ENCODE results near the gene SULT1C3. TPM values are rescaled to one million over a fixed set of nuclear protein-coding genes. Genes with fewer than 3 reads are reported as not detected.

SULT1C3 gene
- total RNA-seq, 1 donor from 2014 or later, result not detected

DNA sequence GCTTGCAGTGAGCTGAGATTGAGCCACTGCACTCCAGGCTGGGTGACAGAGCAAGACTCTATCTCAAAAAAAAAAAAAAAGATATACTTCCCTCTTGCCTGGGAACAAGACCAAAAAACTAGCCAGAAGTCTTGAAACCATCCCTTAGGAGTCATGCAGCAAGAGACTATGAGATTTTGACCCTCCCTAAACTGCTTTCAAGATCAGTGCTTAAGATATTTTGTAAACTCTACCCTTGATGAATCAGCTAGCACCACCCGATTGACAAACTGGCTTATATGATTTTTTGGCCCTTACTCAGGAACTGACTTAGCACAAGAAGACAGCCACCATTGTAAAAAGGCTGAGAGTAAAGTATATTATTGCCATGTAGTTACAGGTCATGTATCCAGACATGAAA is 3.8 kb downstream of the SULT1C3 start:
- Mint-ChIP-seq H3K27ac (ENCODE audit: unreplicated experiment) (no peak overlapping the region), H3K36me3 (ENCODE audit: low read depth, unreplicated experiment) (no peaks in the 10 kb centered on the region), H3K27me3 (ENCODE audit: low read depth, unreplicated experiment) (no peaks in the 10 kb centered on the region), H3K4me3 (ENCODE audit: unreplicated experiment) (no peak overlapping the region), H3K4me1 (ENCODE audit: low read depth, unreplicated experiment) (no peaks in the 10 kb centered on the region), H3K9me3 (ENCODE audit: unreplicated experiment) (no peaks in the 10 kb centered on the region)
- Histone ChIP-seq H3K9ac (ENCODE audit: low read length) (no peak overlapping the region), H2AFZ (ENCODE audit: low read depth, low read length) (no peak overlapping the region), H3K4me1 (ENCODE audit: insufficient read depth, low read length) (no peaks in the 10 kb centered on the region), H3K4me2 (ENCODE audit: low read length) (no peak overlapping the region), H3K27ac (ENCODE audit: low read depth, low read length) (no peak overlapping the region), H3K4me3 (ENCODE audit: insufficient read depth, low read depth, low read length) (no peak overlapping the region), H3K36me3 (ENCODE audit: insufficient read depth, low read length) (no peaks in the 10 kb centered on the region), H4K20me1 (ENCODE audit: insufficient read depth, low read length) (no peaks in the 10 kb centered on the region), H3K9me3 (ENCODE audit: insufficient read depth, low read depth, low read length) (no peaks in the 10 kb centered on the region), H3K27me3 (ENCODE audit: insufficient read depth, low read length) (no peaks in the 10 kb centered on the region), H3K79me2 (ENCODE audit: insufficient read depth, low read length) (no peaks in the 10 kb centered on the region)
- FAIRE-seq (no peak), DNase-seq (ENCODE audit: low read depth) (no peak)
- no peak for TF ChIP-seq EZH2 (IDR thresholded peaks at IDR 0.05; ENCODE audit: insufficient read depth, low read length)
- TF ChIP-seq, protein P1, sequence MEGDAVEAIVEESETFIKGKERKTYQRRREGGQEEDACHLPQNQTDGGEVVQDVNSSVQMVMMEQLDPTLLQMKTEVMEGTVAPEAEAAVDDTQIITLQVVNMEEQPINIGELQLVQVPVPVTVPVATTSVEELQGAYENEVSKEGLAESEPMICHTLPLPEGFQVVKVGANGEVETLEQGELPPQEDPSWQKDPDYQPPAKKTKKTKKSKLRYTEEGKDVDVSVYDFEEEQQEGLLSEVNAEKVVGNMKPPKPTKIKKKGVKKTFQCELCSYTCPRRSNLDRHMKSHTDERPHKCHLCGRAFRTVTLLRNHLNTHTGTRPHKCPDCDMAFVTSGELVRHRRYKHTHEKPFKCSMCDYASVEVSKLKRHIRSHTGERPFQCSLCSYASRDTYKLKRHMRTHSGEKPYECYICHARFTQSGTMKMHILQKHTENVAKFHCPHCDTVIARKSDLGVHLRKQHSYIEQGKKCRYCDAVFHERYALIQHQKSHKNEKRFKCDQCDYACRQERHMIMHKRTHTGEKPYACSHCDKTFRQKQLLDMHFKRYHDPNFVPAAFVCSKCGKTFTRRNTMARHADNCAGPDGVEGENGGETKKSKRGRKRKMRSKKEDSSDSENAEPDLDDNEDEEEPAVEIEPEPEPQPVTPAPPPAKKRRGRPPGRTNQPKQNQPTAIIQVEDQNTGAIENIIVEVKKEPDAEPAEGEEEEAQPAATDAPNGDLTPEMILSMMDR (IDR thresholded peaks at IDR 0.05; ENCODE audit: insufficient read depth, low read depth, low read length), result no peak

DNA sequence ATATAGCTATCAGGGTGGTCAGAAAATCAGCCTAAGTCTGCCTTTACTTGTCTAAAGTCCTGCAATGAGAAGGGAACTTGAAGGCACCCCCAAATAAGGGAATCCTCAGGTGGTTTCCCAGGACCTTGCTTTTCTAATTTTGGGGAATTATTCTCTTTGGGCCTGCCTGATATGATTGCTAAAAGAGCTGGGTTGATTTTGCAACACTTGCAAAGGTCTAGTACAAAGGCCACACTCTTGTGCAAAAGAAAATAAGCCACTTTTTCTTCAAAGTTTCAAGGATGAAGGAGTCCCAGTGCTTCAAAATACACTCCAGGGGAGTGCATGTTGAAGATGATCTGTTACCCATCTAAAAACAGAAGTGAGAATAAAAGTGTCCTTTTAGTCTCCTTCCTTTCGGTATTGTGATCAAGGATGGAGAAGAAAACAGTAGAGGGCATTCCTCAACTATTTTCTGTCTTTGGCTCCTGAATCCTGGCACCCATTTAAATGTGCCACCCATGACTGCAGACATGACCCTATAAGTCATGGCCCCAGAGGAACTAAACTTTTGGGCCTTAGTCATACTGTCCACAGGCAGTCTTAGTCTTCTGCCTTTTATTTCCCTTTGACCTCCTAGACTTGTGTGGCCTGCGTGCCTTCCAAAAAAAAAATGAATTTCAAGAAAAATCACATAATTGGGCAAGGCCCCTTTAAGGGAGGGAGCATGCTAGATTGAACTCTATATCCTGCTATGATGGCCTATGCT is 5.1 kb downstream of the SULT1C3 start:
- Histone ChIP-seq H3K4me2 (ENCODE audit: low read length) (no peak overlapping the region), H3K4me1 (ENCODE audit: insufficient read depth, low read length) (no peaks in the 10 kb centered on the region), H3K4me3 (ENCODE audit: insufficient read depth, low read depth, low read length) (no peak overlapping the region), H3K27me3 (ENCODE audit: insufficient read depth, low read length) (no peaks in the 10 kb centered on the region), H3K9me3 (ENCODE audit: insufficient read depth, low read depth, low read length) (no peaks in the 10 kb centered on the region), H2AFZ (ENCODE audit: low read depth, low read length) (no peak overlapping the region), H3K27ac (ENCODE audit: low read depth, low read length) (no peak overlapping the region), H3K79me2 (ENCODE audit: insufficient read depth, low read length) (no peaks in the 10 kb centered on the region), H4K20me1 (ENCODE audit: insufficient read depth, low read length) (no peaks in the 10 kb centered on the region), H3K36me3 (ENCODE audit: insufficient read depth, low read length) (no peaks in the 10 kb centered on the region), H3K9ac (ENCODE audit: low read length) (no peak overlapping the region)
- no peaks in the 10 kb centered on the region for H3K9me3 Mint-ChIP-seq (ENCODE audit: unreplicated experiment)
- no peak for DNase-seq (ENCODE audit: low read depth)
- H3K27me3 Mint-ChIP-seq (ENCODE audit: low read depth, unreplicated experiment), result no peaks in the 10 kb centered on the region
- no peak for FAIRE-seq
- H3K36me3 Mint-ChIP-seq (ENCODE audit: low read depth, unreplicated experiment), result no peaks in the 10 kb centered on the region
- H3K27ac Mint-ChIP-seq (ENCODE audit: unreplicated experiment), result no peak overlapping the region
- no peak overlapping the region for H3K4me3 Mint-ChIP-seq (ENCODE audit: unreplicated experiment)
- TF ChIP-seq, protein P1 (IDR thresholded peaks at IDR 0.05; ENCODE audit: insufficient read depth, low read depth, low read length), result no peak
- no peak for TF ChIP-seq EZH2 (IDR thresholded peaks at IDR 0.05; ENCODE audit: insufficient read depth, low read length)
- no peaks in the 10 kb centered on the region for H3K4me1 Mint-ChIP-seq (ENCODE audit: low read depth, unreplicated experiment)

DNA sequence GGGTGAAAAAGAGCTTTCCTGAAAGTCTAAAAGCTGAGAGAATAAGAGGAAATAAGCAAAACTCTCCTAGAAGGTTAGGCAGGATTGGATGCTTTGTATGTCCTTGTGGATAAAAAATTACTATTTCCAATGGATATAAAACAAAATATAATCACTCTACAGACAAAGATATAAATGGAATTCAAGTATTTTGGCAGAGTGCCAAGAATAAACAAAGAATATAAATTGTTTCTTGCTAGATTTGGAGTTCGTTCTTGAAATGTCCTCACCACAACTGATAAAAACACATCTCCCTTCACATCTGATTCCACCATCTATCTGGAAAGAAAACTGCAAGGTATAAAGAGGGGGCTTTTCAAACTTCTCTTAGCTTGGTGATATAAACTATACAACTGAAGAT is 13.3 kb downstream of the SULT1C3 start:
- DNase-seq (ENCODE audit: low read depth), result no peak
- no peak for FAIRE-seq
- H3K27ac Mint-ChIP-seq (ENCODE audit: unreplicated experiment), result no peak overlapping the region
- TF ChIP-seq, protein P1 (IDR thresholded peaks at IDR 0.05; ENCODE audit: insufficient read depth, low read depth, low read length), result no peak
- TF ChIP-seq EZH2 (IDR thresholded peaks at IDR 0.05; ENCODE audit: insufficient read depth, low read length), result no peak
- Histone ChIP-seq H3K36me3 (ENCODE audit: insufficient read depth, low read length) (no peaks in the 10 kb centered on the region), H4K20me1 (ENCODE audit: insufficient read depth, low read length) (no peaks in the 10 kb centered on the region), H3K9me3 (ENCODE audit: insufficient read depth, low read depth, low read length) (no peaks in the 10 kb centered on the region), H3K9ac (ENCODE audit: low read length) (no peak overlapping the region), H3K4me3 (ENCODE audit: insufficient read depth, low read depth, low read length) (no peak overlapping the region), H3K4me2 (ENCODE audit: low read length) (no peak overlapping the region), H3K27me3 (ENCODE audit: insufficient read depth, low read length) (no peaks in the 10 kb centered on the region), H3K27ac (ENCODE audit: low read depth, low read length) (no peak overlapping the region), H2AFZ (ENCODE audit: low read depth, low read length) (no peak overlapping the region), H3K79me2 (ENCODE audit: insufficient read depth, low read length) (no peaks in the 10 kb centered on the region), H3K4me1 (ENCODE audit: insufficient read depth, low read length) (no peaks in the 10 kb centered on the region)
- H3K4me3 Mint-ChIP-seq (ENCODE audit: unreplicated experiment), result no peak overlapping the region
- no peaks in the 10 kb centered on the region for H3K9me3 Mint-ChIP-seq (ENCODE audit: unreplicated experiment)
- no peaks in the 10 kb centered on the region for H3K36me3 Mint-ChIP-seq (ENCODE audit: low read depth, unreplicated experiment)
- H3K4me1 Mint-ChIP-seq (ENCODE audit: low read depth, unreplicated experiment), result no peaks in the 10 kb centered on the region
- H3K27me3 Mint-ChIP-seq (ENCODE audit: low read depth, unreplicated experiment), result peaks cover 5% of the 10 kb centered on the region

All from astrocyte (in vitro differentiated cells and primary cell).